ENCODE data around the gene SPRYD4. TPM values are rescaled to one million over a fixed set of nuclear protein-coding genes. Genes with fewer than 3 reads are reported as not detected.

SPRYD4 gene
- total and polyA plus RNA-seq, 10 of the 15 experiments (the other 5 are each of a cell fraction or from before 2014, with no cell fraction given): 4.1 to 6.0 (median 5.1) TPM

DNA sequence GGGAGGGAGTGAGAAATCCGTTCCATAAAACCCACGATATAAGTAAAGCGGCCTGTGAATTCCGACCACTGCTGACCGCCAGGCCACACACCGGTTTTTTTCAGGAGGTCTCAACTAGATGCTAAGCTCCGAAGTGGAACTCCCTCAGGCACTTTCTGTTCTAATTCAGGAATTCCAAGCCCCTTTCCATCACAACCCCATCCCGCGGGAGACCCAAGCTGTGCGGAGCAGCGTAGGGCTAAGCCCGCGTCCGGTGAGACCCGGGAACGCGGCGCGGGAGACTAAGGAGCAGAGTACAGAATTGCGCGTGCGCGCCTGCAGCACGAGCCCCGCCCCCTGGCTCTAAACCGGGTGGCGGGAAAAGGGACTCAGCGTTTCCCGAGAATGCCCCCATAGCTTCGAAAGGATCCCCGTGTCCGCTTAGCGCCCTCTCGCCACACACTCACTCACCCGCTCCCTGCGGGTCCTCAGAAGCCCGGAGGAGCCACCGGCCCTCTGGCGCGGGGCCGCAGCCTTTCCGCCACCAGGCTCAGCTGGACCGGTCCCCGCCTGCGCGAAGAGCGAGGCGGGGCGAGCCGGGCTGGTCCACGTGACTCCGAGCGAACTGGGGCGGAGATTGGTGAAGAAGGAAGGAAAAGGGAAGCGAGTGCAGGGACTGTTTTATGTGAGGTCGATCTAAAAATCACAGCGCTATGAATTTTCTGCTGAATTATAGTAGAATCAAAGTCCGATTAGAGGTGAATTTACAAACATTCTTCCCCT, 19.3 kb upstream of the SPRYD4 start, which contains the start of gene TIMELESS (continued):
- 0 out of 2 replicates have a peak, but pooled peaks have one; percentile 62 for TF ChIP-seq ASH2L (IDR thresholded peaks at IDR 0.05; ENCODE audit: borderline replicate concordance, low read depth)
- TF ChIP-seq, protein P1, sequence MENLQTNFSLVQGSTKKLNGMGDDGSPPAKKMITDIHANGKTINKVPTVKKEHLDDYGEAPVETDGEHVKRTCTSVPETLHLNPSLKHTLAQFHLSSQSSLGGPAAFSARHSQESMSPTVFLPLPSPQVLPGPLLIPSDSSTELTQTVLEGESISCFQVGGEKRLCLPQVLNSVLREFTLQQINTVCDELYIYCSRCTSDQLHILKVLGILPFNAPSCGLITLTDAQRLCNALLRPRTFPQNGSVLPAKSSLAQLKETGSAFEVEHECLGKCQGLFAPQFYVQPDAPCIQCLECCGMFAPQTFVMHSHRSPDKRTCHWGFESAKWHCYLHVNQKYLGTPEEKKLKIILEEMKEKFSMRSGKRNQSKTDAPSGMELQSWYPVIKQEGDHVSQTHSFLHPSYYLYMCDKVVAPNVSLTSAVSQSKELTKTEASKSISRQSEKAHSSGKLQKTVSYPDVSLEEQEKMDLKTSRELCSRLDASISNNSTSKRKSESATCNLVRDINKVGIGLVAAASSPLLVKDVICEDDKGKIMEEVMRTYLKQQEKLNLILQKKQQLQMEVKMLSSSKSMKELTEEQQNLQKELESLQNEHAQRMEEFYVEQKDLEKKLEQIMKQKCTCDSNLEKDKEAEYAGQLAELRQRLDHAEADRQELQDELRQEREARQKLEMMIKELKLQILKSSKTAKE (IDR thresholded peaks at IDR 0.05; ENCODE audit: low read depth, poor library complexity, severe bottlenecking): no peak
- TF ChIP-seq, protein P2, sequence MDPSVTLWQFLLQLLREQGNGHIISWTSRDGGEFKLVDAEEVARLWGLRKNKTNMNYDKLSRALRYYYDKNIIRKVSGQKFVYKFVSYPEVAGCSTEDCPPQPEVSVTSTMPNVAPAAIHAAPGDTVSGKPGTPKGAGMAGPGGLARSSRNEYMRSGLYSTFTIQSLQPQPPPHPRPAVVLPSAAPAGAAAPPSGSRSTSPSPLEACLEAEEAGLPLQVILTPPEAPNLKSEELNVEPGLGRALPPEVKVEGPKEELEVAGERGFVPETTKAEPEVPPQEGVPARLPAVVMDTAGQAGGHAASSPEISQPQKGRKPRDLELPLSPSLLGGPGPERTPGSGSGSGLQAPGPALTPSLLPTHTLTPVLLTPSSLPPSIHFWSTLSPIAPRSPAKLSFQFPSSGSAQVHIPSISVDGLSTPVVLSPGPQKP (IDR thresholded peaks at IDR 0.05; ENCODE audit: low read depth, low read length): no peak
- no peak; the same call in 1 of the 2 replicates for TF ChIP-seq NBN (IDR thresholded peaks at IDR 0.05)
- peak; percentile 34; the same call in 1 of the 2 replicates for TF ChIP-seq LARP7 (IDR thresholded peaks at IDR 0.05)
- TF ChIP-seq, protein P3, sequence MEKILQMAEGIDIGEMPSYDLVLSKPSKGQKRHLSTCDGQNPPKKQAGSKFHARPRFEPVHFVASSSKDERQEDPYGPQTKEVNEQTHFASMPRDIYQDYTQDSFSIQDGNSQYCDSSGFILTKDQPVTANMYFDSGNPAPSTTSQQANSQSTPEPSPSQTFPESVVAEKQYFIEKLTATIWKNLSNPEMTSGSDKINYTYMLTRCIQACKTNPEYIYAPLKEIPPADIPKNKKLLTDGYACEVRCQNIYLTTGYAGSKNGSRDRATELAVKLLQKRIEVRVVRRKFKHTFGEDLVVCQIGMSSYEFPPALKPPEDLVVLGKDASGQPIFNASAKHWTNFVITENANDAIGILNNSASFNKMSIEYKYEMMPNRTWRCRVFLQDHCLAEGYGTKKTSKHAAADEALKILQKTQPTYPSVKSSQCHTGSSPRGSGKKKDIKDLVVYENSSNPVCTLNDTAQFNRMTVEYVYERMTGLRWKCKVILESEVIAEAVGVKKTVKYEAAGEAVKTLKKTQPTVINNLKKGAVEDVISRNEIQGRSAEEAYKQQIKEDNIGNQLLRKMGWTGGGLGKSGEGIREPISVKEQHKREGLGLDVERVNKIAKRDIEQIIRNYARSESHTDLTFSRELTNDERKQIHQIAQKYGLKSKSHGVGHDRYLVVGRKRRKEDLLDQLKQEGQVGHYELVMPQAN (conservative IDR thresholded peaks at IDR 0.05): peak; percentile 99
- TF ChIP-seq, protein P4, sequence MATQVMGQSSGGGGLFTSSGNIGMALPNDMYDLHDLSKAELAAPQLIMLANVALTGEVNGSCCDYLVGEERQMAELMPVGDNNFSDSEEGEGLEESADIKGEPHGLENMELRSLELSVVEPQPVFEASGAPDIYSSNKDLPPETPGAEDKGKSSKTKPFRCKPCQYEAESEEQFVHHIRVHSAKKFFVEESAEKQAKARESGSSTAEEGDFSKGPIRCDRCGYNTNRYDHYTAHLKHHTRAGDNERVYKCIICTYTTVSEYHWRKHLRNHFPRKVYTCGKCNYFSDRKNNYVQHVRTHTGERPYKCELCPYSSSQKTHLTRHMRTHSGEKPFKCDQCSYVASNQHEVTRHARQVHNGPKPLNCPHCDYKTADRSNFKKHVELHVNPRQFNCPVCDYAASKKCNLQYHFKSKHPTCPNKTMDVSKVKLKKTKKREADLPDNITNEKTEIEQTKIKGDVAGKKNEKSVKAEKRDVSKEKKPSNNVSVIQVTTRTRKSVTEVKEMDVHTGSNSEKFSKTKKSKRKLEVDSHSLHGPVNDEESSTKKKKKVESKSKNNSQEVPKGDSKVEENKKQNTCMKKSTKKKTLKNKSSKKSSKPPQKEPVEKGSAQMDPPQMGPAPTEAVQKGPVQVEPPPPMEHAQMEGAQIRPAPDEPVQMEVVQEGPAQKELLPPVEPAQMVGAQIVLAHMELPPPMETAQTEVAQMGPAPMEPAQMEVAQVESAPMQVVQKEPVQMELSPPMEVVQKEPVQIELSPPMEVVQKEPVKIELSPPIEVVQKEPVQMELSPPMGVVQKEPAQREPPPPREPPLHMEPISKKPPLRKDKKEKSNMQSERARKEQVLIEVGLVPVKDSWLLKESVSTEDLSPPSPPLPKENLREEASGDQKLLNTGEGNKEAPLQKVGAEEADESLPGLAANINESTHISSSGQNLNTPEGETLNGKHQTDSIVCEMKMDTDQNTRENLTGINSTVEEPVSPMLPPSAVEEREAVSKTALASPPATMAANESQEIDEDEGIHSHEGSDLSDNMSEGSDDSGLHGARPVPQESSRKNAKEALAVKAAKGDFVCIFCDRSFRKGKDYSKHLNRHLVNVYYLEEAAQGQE (IDR thresholded peaks at IDR 0.05; ENCODE audit: low read depth, low read length): no peak
- TF ChIP-seq TBL1XR1 (IDR thresholded peaks at IDR 0.05; ENCODE audit: low read depth, low read length): no peak
- 0 out of 2 replicates have a peak, but pooled peaks have one; percentile 34 for TF ChIP-seq PAX5 (IDR thresholded peaks at IDR 0.05; ENCODE audit: borderline replicate concordance, low read depth, low read length)
- 0 out of 2 replicates have a peak, but pooled peaks have one; percentile 38 for TF ChIP-seq ZNF207 (IDR thresholded peaks at IDR 0.05; ENCODE audit: borderline replicate concordance)
- TF ChIP-seq, protein P5, sequence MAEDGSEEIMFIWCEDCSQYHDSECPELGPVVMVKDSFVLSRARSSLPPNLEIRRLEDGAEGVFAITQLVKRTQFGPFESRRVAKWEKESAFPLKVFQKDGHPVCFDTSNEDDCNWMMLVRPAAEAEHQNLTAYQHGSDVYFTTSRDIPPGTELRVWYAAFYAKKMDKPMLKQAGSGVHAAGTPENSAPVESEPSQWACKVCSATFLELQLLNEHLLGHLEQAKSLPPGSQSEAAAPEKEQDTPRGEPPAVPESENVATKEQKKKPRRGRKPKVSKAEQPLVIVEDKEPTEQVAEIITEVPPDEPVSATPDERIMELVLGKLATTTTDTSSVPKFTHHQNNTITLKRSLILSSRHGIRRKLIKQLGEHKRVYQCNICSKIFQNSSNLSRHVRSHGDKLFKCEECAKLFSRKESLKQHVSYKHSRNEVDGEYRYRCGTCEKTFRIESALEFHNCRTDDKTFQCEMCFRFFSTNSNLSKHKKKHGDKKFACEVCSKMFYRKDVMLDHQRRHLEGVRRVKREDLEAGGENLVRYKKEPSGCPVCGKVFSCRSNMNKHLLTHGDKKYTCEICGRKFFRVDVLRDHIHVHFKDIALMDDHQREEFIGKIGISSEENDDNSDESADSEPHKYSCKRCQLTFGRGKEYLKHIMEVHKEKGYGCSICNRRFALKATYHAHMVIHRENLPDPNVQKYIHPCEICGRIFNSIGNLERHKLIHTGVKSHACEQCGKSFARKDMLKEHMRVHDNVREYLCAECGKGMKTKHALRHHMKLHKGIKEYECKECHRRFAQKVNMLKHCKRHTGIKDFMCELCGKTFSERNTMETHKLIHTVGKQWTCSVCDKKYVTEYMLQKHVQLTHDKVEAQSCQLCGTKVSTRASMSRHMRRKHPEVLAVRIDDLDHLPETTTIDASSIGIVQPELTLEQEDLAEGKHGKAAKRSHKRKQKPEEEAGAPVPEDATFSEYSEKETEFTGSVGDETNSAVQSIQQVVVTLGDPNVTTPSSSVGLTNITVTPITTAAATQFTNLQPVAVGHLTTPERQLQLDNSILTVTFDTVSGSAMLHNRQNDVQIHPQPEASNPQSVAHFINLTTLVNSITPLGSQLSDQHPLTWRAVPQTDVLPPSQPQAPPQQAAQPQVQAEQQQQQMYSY (CRISPR knock-in tag; IDR thresholded peaks at IDR 0.05): no peak
- no peak for TF ChIP-seq RFX5 (IDR thresholded peaks at IDR 0.05; ENCODE audit: low read depth, low read length)
- TF ChIP-seq IKZF1 (conservative IDR thresholded peaks at IDR 0.05): peak; percentile 83
- no peak for TF ChIP-seq MYB (IDR thresholded peaks at IDR 0.05; ENCODE audit: borderline replicate concordance, low read depth, low read length)
- TF ChIP-seq SP1 (IDR thresholded peaks at IDR 0.05; ENCODE audit: low read depth, low read length): peak; percentile 31
- no peak for TF ChIP-seq STAT3 (IDR thresholded peaks at IDR 0.05; ENCODE audit: low read depth, low read length)
- TF ChIP-seq CREM (IDR thresholded peaks at IDR 0.05; ENCODE audit: low read depth): no peak; the same call in 1 of the 2 replicates
